ENCODE results near the gene INS. TPM values are rescaled to one million over a fixed set of nuclear protein-coding genes. Genes with fewer than 3 reads are reported as not detected.

INS gene
- total RNA-seq, 1 experiment from 2014 or later = not detected

- no peak for TF ChIP-seq CTCF (conservative IDR thresholded peaks at IDR 0.05)
- Histone ChIP-seq H3K9ac (ENCODE audit: extremely low read depth, insufficient read length, low read length) (no peak overlapping the region), H3K4me2 (ENCODE audit: insufficient read depth, insufficient read length, low read length) (no peak overlapping the region), H3T11ph (ENCODE audit: low read length) (no peak overlapping the region), H2BK120ac (ENCODE audit: low read depth, low read length, poor library complexity, severe bottlenecking) (no peak overlapping the region), H2BK20ac (ENCODE audit: low read depth, low read length, poor library complexity, severe bottlenecking) (no peak overlapping the region), H3K23me2 (ENCODE audit: insufficient read length, low read depth, low read length, poor library complexity, severe bottlenecking) (no peaks in the 10 kb centered on the region), H4K91ac (ENCODE audit: insufficient read length, low read depth, low read length) (no peak overlapping the region), H3K18ac (ENCODE audit: insufficient read length, low read depth, low read length) (no peak overlapping the region), H4K5ac (ENCODE audit: insufficient read length, low read depth, low read length) (no peak overlapping the region), H3K79me2 (ENCODE audit: insufficient read depth, low read length) (no peaks in the 10 kb centered on the region), H3K9me3 (ENCODE audit: control insufficient read depth, low read depth, low read length) (no peaks in the 10 kb centered on the region), H3K56ac (ENCODE audit: insufficient read length, low read depth, low read length) (no peak overlapping the region), H3K4ac (ENCODE audit: low read depth, low read length) (no peak overlapping the region), H3K79me1 (ENCODE audit: insufficient read depth, low read depth, low read length, poor library complexity, severe bottlenecking) (no peaks in the 10 kb centered on the region), H3K27ac (ENCODE audit: insufficient read length, low read depth, low read length) (no peak overlapping the region), H4K20me1 (ENCODE audit: control insufficient read depth, insufficient read depth, insufficient read length) (no peaks in the 10 kb centered on the region), H2BK5ac (ENCODE audit: insufficient read length, low read length) (no peak overlapping the region), H2AK5ac (ENCODE audit: insufficient read length, low read length) (no peak overlapping the region), H2BK15ac (ENCODE audit: low read depth, low read length) (no peak overlapping the region), H3K14ac (ENCODE audit: insufficient read depth, low read length) (no peak overlapping the region), H3K27me3 (ENCODE audit: insufficient read depth, low read length) (no peaks in the 10 kb centered on the region; the same call in 1 of the 2 replicates), H3K23ac (ENCODE audit: insufficient read length, low read depth, low read length) (no peak overlapping the region), H3K4me1 (ENCODE audit: insufficient read depth, low read length) (no peaks in the 10 kb centered on the region), H2AFZ (ENCODE audit: low read length) (no peak overlapping the region), H2BK12ac (ENCODE audit: insufficient read length, low read depth, low read length) (no peak overlapping the region), H4K8ac (replicated peaks; ENCODE audit: insufficient read length, low read depth, low read length) (no peak overlapping the region)
- H3K4me3 Mint-ChIP-seq = no peak overlapping the region
- no peak for DNase-seq
- H3K36me3 Mint-ChIP-seq (ENCODE audit: insufficient read depth in 1 of 3, low read depth in 3 of 3) = no peaks in the 10 kb centered on the region
- H3K27ac Mint-ChIP-seq = no peak overlapping the region
- H3K4me1 Mint-ChIP-seq = peaks cover 0 to 5% of the 10 kb centered on the region in 2 experiments; a peak in 1 of 4 replicates
- H3K9me3 Mint-ChIP-seq = peaks cover 0 to 2% of the 10 kb centered on the region in 2 experiments; a peak in 2 of 5 replicates
- H3K27me3 Mint-ChIP-seq (ENCODE audit: low read depth) = peaks cover 13% of the 10 kb centered on the region
- no CpG with 5 or more reads among the region's 14 CpGs for WGBS (ENCODE audit: extremely low coverage, insufficient read length, low lambda C conversion rate)
Measured at GRCh38 chr11:2176389-2176900, 15.4 kb upstream of the INS start.

All from H9 (cell line).